Pancreas (tissue), 10 donors: ENCODE measurements around the gene ANKRD23. TPM values are rescaled to one million over a fixed set of nuclear protein-coding genes. Genes with fewer than 3 reads are reported as not detected.

Experiments
- ATAC-seq, 4 donors: fragments of 200-7000 bp; cut with Tn5 transposase; one replicate each; pipeline versions ENCODE4 v1.8.0 to v1.9.1; 2020; ENCODE audit warnings: mild to moderate bottlenecking in 4 of 4, moderate library complexity in 4 of 4
- DNase-seq, 6 donors: peaks; one replicate each; pipeline ENCODE4 v3.0.0-alpha.2; 2020
- FAIRE-seq: peaks from 2 replicates; lab custom pipeline; 2012; peaks lifted over from hg19 to GRCh38; lab: Jason Lieb, UNC
- H3K27ac ChIP-seq, 4 donors: fragments of 200-600 bp; sonication (generic); 1 replicate in 3 of 4; 2 replicates in 1 of 4; pipeline versions ENCODE4 v1.5.0 to v1.8.0; 2020
- H3K27me3 ChIP-seq, 4 donors: fragments of 200-600 bp; one replicate each; pipeline ENCODE4 v1.8.0; 2021
- H3K36me3 ChIP-seq, 3 donors: fragments of 200-600 bp; sonication (generic) in 1 of 3; one replicate each; pipeline versions ENCODE4 v1.5.0 to v1.8.0; 2020 to 2021
- H3K4me1 ChIP-seq, 3 donors: fragments of 200-600 bp; one replicate each; pipeline ENCODE4 v1.8.0; 2021
- H3K4me3 ChIP-seq, 4 donors: fragments of 200-600 bp; sonication (generic) in 2 of 4; one replicate each; pipeline versions ENCODE4 v1.5.0 to v1.8.0; 2020 to 2021
- H3K9me3 ChIP-seq, 4 donors: fragments of 200-600 bp; one replicate each; pipeline ENCODE4 v1.8.0; 2021
- CTCF ChIP-seq, 4 donors: fragments of 200-600 bp; sonication (generic) in 3 of 4; IDR thresholded peaks; one replicate each; pipeline versions ENCODE4 v1.5.0 to v1.8.0; 2021; ENCODE audit warnings: antibody characterized with exemption in 4 of 4
- WGBS, 2 donors: extraction: QIAGEN DNeasy Blood & Tissue Kit; methylation state at CpG; one replicate each; pipeline ENCODE4 v1.1.7; 2013; 5-methylcytosine and 5-hydroxymethylcytosine counted together
- intact Hi-C, 3 donors: fragments of 100-400 bp; cut with DNase I; formaldehyde crosslinking; loops; one replicate each; pipeline versions ENCODE4 v1.11.1 to v1.14.2; 2022
- polyA plus RNA-seq, 2 donors: library from polyadenylated mRNA; stranded (reverse); fragments of 200-250 nt; gene quantifications; one replicate each; pipeline ENCODE4 v1.2.3, GENCODE V29; 2013
- total RNA-seq, 6 donors: library from RNA; stranded (reverse); fragmentation: NEBNext Ultra II Directional in 4 of 6; extraction: Animal tissue kit (Norgen Biotek cat#: 25700) in 4 of 6; gene quantifications; one replicate each; pipeline versions ENCODE4 v1.2.1 to v1.2.4, GENCODE V29; 2021 to 2023
- donor health status: healthy with polysubstance abuse.
- donor health status: DM: no; HTN: no; CAD: no; lungs with moderate emphysema.
- donor health status: DM: no; HTN: no; CAD: no.
- donor health status: control.
- donor health status: control.
- donor health status: Bipolar disorder and iron deficiency.
- donor health status: DM: yes; HTN: yes; CAD: no.
- donor health status: DM: no; HTN: no; CAD: no.
- donor health status: DM: no; HTN: no; CAD: no.
- donor health status: DM: yes; HTN: yes; CAD: no.

Gene ANKRD23
- total and polyA plus RNA-seq, 8 donors = 0.95 to 10.9 (median 2.9) TPM

DNA sequence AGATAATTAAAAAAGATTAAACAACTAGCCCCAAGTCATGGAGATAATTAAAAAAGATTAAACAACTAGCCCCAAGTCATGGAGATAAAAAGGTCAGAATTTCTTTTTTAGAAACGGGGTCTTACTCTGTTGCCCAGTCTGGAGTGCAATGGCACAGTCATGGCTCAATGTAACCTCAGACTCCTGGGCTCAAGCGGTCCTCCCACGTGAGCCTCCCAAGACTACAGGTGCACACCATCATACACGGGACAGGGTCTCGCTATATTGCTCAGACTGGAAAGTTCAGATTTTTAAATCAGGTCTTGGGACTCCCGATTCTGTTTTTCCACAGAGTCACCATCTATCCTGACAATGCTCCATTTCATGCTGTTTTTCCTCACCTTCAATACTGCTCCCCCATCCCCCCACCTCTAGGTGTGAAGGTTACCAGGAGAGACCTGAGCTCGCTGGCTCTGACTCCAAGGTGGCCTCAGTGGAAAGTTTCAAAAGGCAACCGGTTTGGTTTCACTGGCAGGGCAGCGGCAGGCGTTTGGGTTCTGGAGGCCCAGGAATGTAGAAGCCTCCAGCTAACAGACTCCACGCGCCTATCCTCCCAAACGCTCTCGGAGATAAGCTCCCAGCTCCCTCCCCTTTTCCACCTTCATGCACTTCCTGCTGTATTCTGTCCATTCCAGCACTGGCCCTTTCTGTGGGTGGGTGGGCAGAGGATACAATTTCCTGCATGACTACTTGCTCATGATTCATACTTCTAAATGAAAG lies 28.9 kb upstream of the ANKRD23 start:
- intact Hi-C loops = no loop called here
- no peak for DNase-seq
- TF ChIP-seq CTCF (IDR thresholded peaks at IDR 0.05) = no peak

GRCh38 chr2:96870626-96871255 lies 26.9 kb upstream of the ANKRD23 start:
- intact Hi-C loops = no loop called here
- WGBS, 2 donors = 35 to 37% methylated on average over 13 of the region's 13 CpGs
- no peak for TF ChIP-seq CTCF (IDR thresholded peaks at IDR 0.05)
- Histone ChIP-seq H3K36me3 (peaks cover 0 to 3% (median 0%) of the 10 kb centered on the region in 3 donors), H3K4me1 (peaks cover 0 to 11% (median 0%) of the 10 kb centered on the region in 3 donors), H3K4me3 (peak overlapping the region; percentile 86 to 95 (median 90)), H3K9me3 (no peaks in the 10 kb centered on the region), H3K27ac (peak overlapping the region; percentile 75 to 89 (median 88)), H3K27me3 (no peaks in the 10 kb centered on the region)
- no peak for FAIRE-seq
- peak in 2 of 6 donors; percentile 58 to 79 for DNase-seq
- ATAC-seq = peak in 2 of 4 donors; percentile 12 to 15

More for the DNA sequence above, 28.9 kb upstream of the ANKRD23 start:
- ATAC-seq = no peak
- Histone ChIP-seq H3K36me3 (no peaks in the 10 kb centered on the region), H3K27me3 (no peaks in the 10 kb centered on the region), H3K27ac (peak overlapping the region in 1 of 4 donors; percentile 63), H3K4me1 (peaks cover 0 to 11% (median 0%) of the 10 kb centered on the region in 3 donors), H3K4me3 (no peak overlapping the region), H3K9me3 (no peaks in the 10 kb centered on the region)
- FAIRE-seq = no peak
- WGBS, 2 donors = 60 to 66% methylated on average over 14 of the region's 14 CpGs

- TF ChIP-seq CTCF (IDR thresholded peaks at IDR 0.05) = no peak
- DNase-seq = peak; percentile 53 to 86 (median 66)
- H3K9me3 ChIP-seq = no peaks in the 10 kb centered on the region
- peaks cover 0 to 8% (median 0%) of the 10 kb centered on the region in 3 donors for H3K36me3 ChIP-seq
- intact Hi-C loops = no loop called here
- H3K27ac ChIP-seq = peak within 1 kb of the TSS; percentile 75 to 89 (median 88)
- no peaks in the 10 kb centered on the region for H3K27me3 ChIP-seq
- peak within 1 kb of the TSS; percentile 86 to 95 (median 90) for H3K4me3 ChIP-seq
- 2 to 4% methylated on average over 51 to 93 of the region's 93 CpGs for WGBS, 2 donors
- H3K4me1 ChIP-seq = peaks cover 0 to 11% (median 0%) of the 10 kb centered on the region in 3 donors
- peak; percentile 36 to 61 (median 54) for ATAC-seq
- no peak for FAIRE-seq
These were observed 26.2 kb upstream of the ANKRD23 start, which contains the start of gene SEMA4C for GRCh38 chr2:96869822-96870625. Gene SEMA4C (minus strand): TSS chr2:96870080. CDS start chr2:96867886, 2,194 bp downstream.

- peak overlapping the region; percentile 86 to 95 (median 90) for H3K4me3 ChIP-seq
- no peak for TF ChIP-seq CTCF (IDR thresholded peaks at IDR 0.05)
- H3K9me3 ChIP-seq = no peaks in the 10 kb centered on the region
- H3K36me3 ChIP-seq = peaks cover 1 to 15% (median 6%) of the 10 kb centered on the region in 3 donors
- DNase-seq (peak; percentile 75 to 91 (median 84)), FAIRE-seq (no peak), ATAC-seq (peak; percentile 51 to 69 (median 62))
- intact Hi-C loops = no loop called here
- peaks cover 0 to 6% (median 0%) of the 10 kb centered on the region in 3 donors for H3K4me1 ChIP-seq
- WGBS, 2 donors = 1% methylated on average over 30 to 64 of the region's 64 CpGs
- no peaks in the 10 kb centered on the region for H3K27me3 ChIP-seq
- H3K27ac ChIP-seq = peak overlapping the region; percentile 75 to 89 (median 88)
These were observed 25.5 kb upstream of the ANKRD23 start for GRCh38 chr2:96869281-96869821.
